T-helper 2 cell (primary cell): ENCODE results near the gene LILRB2.
"Not testable (repeated sequence)": the region's sequence is repeated elsewhere in the genome, so short reads cannot be mapped to it uniquely, and the experiment has no call there.

Experiments used
- DNase-seq, 5 experiments: peaks; one replicate each; pipeline versions ENCODE4 v3.0.0 to v3.0.0-alpha.2; 2012 to 2022

LILRB2 gene

DNA sequence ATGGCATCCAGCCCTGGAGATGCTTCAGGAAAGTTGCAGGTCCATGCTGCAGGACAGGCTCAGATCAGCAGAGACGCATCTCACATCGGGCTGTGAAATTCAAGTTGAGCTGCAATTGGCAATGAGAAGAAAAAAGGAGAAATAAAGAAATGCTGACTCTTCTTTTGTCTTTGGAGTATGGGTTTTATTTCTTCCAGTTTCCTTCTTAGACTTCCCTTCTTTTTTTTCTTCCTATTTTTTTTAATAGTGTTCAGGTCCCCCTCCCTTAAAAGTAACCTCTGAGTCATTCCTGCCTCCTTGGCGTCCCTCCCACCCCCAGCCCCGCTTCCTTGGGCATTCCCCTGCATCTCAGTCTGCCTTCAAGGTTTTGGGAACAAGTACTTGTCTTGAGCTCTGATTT, 9.3 kb downstream of the LILRB2 start:
- not testable (repeated sequence) for DNase-seq

DNA sequence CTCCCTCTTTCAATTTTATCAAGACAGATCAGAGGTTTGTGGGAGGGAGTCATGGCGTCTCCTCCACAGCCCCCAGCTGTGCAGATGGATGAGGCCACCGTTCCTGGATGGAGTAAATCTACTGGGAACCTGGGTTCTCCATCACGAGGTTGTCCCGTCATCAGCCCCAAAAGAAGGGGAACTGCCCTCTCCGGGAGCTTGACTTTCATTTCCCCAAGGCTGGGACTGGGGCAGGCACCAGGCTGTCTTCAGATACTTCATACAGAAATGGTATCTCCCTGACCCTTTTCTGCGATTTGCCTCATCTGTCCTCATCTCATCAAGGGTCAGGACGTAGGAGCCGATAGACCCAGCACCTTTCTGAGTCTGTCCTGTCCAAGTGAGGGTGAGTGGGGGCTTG, 9.8 kb downstream of the LILRB2 start:
- no peak for DNase-seq

GRCh38 chr19:54268936-54269335, 12.0 kb downstream of the LILRB2 start:
- no peak for DNase-seq

- DNase-seq, result peak in 4 of 5 experiments; percentile 19 to 61 (median 51)
Observed at GRCh38 chr19:54266133-54266532, 14.8 kb downstream of the LILRB2 start.

- no peak for DNase-seq
Observed at GRCh38 chr19:54262470-54262869, 18.4 kb downstream of the LILRB2 start.

DNA sequence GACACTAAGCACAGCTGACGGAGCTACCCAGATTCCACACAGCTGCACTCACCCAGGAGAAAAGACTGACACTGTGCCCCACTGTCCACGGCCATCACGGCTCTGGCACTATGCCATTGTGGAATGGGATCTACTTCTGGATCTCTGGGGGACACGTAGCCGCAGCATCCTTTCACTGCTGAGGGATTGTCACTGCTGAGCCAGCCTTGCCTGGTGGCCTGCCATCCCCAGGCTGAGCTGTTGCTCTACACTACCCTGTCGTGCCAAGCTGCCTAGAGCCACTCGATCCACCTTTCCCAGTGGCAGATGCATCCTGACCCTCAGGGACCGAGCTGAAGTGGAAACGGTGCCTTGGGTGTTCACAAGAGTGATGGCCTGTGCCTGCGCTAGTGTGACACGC, 18.8 kb downstream of the LILRB2 start:
- no peak for DNase-seq

DNA sequence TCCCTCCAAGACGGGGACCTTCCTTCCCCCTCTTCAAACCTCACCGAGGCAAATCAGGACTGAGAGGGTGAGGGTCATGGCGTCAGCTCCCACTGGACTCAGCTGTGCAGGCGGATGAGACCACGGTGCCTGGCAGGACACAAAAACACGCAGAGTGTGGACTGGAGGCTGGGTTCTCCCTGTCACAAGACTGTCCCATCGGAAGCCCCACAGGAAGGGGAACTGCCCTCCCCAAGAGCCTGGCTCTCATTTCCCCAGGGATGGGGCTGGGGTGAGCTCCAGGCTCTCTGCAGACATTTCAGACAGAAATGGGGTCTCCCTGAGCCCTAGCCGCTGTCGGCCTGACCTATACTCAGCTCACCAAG, 23.8 kb downstream of the LILRB2 start, which contains the start of gene LILRB5:
Gene LILRB5 (minus strand): TSS at position 158 of the 365 bp plus-strand sequence. CDS start 80 bp downstream, at position 78.
- DNase-seq, result no peak

GRCh38 chr19:54256250-54257115, 24.4 kb downstream of the LILRB2 start:
- no peak for DNase-seq

- no peak for DNase-seq
Observed at GRCh38 chr19:54255105-54255775, 25.7 kb downstream of the LILRB2 start.

GRCh38 chr19:54254195-54254906, 26.6 kb downstream of the LILRB2 start:
- DNase-seq, result no peak

- DNase-seq, result no peak
Observed at GRCh38 chr19:54253331-54254194, 27.3 kb downstream of the LILRB2 start.

GRCh38 chr19:54252845-54253244, 28.1 kb downstream of the LILRB2 start:
- DNase-seq, result no peak

DNA sequence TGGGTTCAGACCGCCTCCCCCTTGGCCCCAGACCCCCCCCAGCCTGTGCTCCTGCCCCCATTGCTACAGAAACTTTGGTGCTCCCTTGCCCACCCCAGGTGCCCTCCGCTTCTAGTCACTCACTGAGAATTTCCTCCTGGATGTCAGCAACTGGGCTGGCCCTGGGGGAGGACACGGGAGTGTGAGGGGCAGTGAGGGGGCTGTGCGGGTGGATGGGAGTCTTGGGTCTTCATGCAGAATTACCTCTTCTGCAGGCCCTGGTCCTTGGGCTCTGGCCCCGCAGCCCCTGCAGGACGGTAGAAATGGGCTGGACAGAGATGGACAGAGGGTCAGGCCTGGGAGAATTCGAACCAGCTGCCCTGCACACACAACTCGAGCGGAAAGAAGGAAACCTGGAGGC, 28.7 kb downstream of the LILRB2 start:
- DNase-seq, result no peak

DNA sequence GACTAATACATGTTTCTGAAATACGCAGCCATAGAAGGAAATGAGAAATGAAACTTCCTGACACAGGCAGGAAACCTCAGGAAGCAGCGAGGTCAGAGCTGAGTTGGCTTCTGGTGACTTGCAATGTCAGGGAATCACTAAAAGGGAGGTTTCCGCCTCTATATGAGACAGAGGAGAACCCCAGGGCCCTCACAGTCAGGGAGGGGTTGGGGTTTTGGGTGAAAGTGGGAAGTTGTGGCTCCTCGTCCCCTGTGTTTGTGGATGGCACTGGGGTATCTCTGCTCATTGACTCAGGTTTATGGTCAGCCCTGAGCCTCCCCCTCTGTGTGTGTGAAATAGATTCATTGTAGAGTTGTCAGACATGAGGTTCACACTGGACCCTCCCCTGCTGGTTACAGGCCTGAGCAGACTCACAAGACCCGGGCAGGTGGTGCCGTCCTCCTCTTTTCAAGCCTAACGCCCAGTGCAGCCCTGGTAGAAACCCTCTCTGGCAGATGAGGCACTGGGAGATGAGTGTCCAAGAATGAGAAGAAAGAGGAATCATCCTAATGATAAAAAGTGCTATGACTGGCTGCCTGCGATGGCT, 32.8 kb downstream of the LILRB2 start:
- peak in 1 of 5 experiments; percentile 27 for DNase-seq

DNA sequence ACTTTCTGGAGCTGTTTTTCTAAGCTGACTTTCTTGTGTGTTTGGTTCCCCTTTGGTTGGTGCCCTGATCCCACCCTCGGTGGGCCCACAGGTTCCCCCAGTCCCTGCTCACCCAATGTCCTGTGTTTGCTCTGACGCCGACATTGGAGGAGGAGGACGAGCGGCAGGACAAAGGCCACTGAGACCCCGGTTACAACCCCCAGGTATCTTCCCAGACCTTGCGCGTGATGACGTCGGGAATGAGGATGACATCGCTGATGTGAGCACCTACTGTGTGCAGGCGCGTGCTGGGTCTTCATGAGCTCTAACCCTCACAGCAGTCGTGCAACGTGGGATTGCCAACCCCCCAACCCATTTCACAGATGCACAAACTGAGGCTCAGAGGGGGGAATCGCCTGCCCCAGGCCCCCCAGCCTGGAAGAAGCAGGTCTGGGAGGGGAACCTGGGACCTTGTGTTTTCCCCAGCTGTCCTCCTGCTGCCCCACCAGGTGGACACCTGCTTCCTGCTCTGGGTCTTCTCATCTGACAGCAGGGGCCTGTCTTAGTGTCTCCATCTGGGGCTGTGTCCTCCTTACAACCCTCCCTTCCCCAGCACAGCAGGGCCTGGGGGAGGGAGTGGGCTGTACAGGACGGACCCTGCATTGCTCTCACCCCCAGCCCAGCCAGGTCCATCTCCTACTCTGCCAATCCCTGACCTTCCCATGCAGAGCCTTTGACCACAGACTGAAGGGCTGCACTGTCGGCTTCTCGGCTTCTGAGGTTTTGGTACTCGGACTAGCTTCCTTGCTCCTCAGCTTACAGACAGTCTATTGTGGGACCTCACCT, 33.6 kb downstream of the LILRB2 start:
- no peak for DNase-seq

- no peak for DNase-seq
Observed at GRCh38 chr19:54245936-54246335, 35.0 kb downstream of the LILRB2 start.

DNA sequence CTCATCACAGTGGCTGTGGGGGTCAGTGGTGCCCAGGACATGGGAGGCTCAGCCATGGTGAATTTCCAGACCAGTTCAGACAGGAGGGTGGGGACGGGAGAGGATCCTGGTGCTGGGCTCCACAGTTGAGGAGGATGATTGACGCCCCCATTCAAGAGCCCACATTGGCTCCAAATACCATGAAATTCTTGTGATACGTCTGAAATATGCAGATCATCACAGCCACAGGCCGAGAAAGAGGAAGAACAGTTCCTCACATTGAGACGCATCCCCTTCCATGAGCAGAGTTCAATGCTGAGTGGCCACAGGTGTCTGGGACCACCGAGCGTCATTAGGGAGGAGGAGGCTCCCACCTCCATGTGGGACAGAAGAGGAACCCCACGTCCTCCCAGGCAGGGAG, 37.1 kb downstream of the LILRB2 start:
- not testable (repeated sequence) for DNase-seq

DNA sequence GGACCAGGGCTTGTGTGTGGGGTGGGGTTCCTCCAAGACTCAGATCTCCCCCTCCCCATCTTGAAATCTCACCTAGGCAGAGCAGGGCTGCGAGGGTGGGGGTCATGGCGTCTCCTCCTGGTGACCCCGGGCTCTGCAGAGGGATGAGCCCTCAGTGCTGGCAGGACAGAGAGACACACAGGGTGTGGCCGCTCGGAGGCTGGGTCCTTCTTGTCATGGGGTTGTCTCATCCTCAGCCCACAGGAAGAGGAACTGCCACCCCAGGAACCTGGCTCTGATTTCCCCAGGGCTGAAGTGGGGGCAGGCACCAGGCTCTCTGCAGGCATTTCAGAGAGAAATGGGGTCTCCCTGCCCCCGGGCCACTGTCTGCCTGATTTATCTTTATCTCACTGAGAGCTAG, 38.3 kb downstream of the LILRB2 start, which contains the start of gene LILRA6:
Gene LILRA6 (minus strand): TSS at position 145 of the 400 bp plus-strand sequence.
- not testable (repeated sequence) for DNase-seq

DNA sequence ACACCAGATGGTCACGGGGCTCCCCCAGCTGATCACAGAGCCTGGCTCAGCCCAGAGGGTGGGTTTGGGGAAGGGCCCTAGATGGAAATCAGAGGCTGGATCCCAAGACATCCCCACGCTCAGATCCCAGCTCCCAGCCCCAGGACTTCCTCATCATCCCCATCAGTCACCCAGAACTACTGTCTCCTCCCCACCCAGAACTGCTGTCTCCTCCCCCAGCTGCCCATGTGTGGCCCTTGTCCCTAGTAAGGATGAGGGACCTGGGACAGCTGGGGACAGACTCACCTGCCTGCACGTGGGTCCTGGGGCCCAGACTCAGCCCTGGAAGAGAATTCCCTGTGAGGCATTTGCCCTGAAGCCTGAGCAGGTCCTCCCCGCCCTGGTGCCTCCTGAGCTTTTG, 38.7 kb downstream of the LILRB2 start:
- DNase-seq, result not testable (repeated sequence)

DNA sequence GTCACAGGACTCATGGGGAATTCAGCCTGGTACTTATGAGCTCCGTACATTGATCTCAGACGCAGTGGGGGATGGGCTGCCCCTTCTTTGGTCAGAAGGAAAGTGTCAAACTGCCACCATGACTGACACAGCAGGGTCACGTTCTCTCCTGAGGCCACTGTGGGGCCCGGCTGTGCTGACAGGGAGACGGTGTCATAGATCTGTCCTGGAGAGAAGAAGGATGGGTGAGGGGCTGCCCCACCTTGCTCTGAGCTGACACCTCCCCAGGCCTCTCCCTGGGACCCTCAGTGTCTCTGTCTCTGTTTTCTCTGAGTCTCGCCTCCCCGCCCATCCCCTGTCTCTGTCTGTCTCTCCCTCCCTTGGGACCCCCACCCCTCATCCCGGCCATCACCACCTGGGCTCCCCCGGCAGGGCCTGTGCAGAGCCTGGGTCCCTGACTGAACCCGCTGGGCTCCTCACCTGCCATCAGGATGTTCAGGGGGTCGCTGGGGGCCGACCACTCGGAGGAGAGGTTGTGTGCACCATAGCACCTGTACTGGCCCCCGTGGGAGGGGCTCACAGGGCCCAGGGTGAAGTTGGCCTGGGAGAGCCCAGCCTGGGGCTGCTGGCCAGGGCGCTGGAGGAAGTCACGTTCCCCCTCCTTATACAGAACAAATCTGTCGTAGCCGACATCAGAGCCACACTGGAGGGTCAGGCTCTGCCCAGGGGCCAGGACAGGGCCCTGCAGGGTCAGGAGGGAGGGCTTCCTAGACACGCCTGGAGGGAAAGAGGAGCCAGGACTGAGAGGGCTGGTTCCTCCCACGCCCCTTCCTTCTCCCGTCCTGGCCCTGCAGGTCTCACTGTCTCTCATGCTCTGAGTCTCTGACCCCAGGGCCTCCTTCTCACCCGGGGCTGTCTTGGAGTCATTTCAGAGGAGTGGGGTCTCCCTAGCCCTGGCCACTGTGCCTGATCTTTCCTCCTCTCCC, 40.3 kb downstream of the LILRB2 start:
- DNase-seq, result not testable (repeated sequence)
